Measurements from ENCODE around the gene RIT2.

RIT2 gene

DNA sequence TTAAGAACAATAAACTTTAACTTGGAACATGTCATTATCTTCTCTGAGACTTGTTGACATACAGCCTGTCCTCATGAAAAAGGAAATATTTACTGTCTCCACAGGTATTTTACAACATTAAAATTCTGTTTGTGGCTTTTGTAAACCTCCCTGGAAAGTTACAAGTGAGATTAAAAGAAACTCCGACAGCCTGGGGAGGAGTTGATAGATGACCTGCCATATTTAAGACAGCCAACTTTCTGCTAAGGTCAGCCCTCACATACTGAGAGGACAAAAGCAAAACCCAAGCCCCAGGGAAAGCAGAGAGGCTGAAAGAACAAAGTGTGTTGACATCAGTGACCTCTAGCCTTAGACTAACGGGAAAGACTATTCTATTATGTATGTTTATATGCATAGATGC, 350.2 kb downstream of the RIT2 start:
- no peak overlapping the region for H3K9ac ChIP-seq (ENCODE audit: low read length)
- TF ChIP-seq EZH2 (optimal IDR thresholded peaks at IDR 0.05; ENCODE audit: low read depth, low read length), result no peak
- TF ChIP-seq EZH2phosphoT487 (IDR thresholded peaks at IDR 0.05; ENCODE audit: low read length), result no peak
- TF ChIP-seq, protein P1, sequence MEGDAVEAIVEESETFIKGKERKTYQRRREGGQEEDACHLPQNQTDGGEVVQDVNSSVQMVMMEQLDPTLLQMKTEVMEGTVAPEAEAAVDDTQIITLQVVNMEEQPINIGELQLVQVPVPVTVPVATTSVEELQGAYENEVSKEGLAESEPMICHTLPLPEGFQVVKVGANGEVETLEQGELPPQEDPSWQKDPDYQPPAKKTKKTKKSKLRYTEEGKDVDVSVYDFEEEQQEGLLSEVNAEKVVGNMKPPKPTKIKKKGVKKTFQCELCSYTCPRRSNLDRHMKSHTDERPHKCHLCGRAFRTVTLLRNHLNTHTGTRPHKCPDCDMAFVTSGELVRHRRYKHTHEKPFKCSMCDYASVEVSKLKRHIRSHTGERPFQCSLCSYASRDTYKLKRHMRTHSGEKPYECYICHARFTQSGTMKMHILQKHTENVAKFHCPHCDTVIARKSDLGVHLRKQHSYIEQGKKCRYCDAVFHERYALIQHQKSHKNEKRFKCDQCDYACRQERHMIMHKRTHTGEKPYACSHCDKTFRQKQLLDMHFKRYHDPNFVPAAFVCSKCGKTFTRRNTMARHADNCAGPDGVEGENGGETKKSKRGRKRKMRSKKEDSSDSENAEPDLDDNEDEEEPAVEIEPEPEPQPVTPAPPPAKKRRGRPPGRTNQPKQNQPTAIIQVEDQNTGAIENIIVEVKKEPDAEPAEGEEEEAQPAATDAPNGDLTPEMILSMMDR (IDR thresholded peaks at IDR 0.05; ENCODE audit: low read length), result no peak
- no peaks in the 10 kb centered on the region for H4K20me1 ChIP-seq (ENCODE audit: insufficient read depth, low read length)
- no peaks in the 10 kb centered on the region for H3K4me1 ChIP-seq (ENCODE audit: low read length)
- H3K36me3 ChIP-seq (replicated peaks; ENCODE audit: insufficient read depth, low read length), result no peaks in the 10 kb centered on the region
- no peaks in the 10 kb centered on the region for H3K9me2 ChIP-seq (replicated peaks; ENCODE audit: insufficient read depth, low read length)
- H3K4me3 ChIP-seq (ENCODE audit: low read length), result no peak overlapping the region
- H3K27me3 ChIP-seq (replicated peaks; ENCODE audit: insufficient read depth, low read length), result no peaks in the 10 kb centered on the region
- no peak overlapping the region for H3K4me2 ChIP-seq (ENCODE audit: low read depth, low read length)
- H2AFZ ChIP-seq (ENCODE audit: low read length), result no peak overlapping the region
- no peak overlapping the region for H3K27ac ChIP-seq (ENCODE audit: low read length)
- H3K9me3 ChIP-seq (replicated peaks; ENCODE audit: insufficient read depth, low read length), result no peaks in the 10 kb centered on the region
- H3K79me2 ChIP-seq (ENCODE audit: low read length), result no peaks in the 10 kb centered on the region
- no peak for DNase-seq
- no peaks in the 10 kb centered on the region for H3F3A ChIP-seq (ENCODE audit: insufficient read depth, low read length)

DNA sequence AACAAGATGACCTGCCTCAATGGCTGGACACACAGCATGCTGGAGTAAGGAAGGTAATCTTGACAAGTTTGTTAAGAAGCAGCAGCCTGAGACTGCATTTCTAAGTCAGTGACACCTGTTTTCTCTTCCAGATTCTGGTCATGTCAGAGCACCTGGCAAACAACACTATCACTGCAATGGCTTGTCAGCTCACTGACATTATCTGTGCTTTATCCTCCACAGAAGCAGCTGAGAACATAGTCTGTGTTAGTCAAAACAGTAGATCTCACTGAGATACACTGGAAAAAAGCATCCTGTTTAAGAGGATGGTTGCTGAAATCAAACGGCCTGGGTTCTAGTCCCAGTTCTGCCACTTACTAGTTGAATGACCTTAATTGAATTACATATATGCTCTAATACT, 355.2 kb downstream of the RIT2 start:
- H3K4me2 ChIP-seq (ENCODE audit: low read depth, low read length), result no peak overlapping the region
- H3K9me2 ChIP-seq (replicated peaks; ENCODE audit: insufficient read depth, low read length), result no peaks in the 10 kb centered on the region
- H3F3A ChIP-seq (ENCODE audit: insufficient read depth, low read length), result no peaks in the 10 kb centered on the region
- H3K79me2 ChIP-seq (ENCODE audit: low read length), result no peaks in the 10 kb centered on the region
- H3K36me3 ChIP-seq (replicated peaks; ENCODE audit: insufficient read depth, low read length), result no peaks in the 10 kb centered on the region
- no peaks in the 10 kb centered on the region for H3K4me1 ChIP-seq (ENCODE audit: low read length)
- H3K27ac ChIP-seq (ENCODE audit: low read length), result no peak overlapping the region
- no peak overlapping the region for H3K9ac ChIP-seq (ENCODE audit: low read length)
- H4K20me1 ChIP-seq (ENCODE audit: insufficient read depth, low read length), result no peaks in the 10 kb centered on the region
- no peaks in the 10 kb centered on the region for H3K9me3 ChIP-seq (replicated peaks; ENCODE audit: insufficient read depth, low read length)
- no peak for TF ChIP-seq EZH2phosphoT487 (IDR thresholded peaks at IDR 0.05; ENCODE audit: low read length)
- no peak for TF ChIP-seq EZH2 (optimal IDR thresholded peaks at IDR 0.05; ENCODE audit: low read depth, low read length)
- TF ChIP-seq, protein P1 (IDR thresholded peaks at IDR 0.05; ENCODE audit: low read length), result no peak
- H3K27me3 ChIP-seq (replicated peaks; ENCODE audit: insufficient read depth, low read length), result no peaks in the 10 kb centered on the region
- DNase-seq, result no peak
- H2AFZ ChIP-seq (ENCODE audit: low read length), result no peak overlapping the region
- no peak overlapping the region for H3K4me3 ChIP-seq (ENCODE audit: low read length)

DNA sequence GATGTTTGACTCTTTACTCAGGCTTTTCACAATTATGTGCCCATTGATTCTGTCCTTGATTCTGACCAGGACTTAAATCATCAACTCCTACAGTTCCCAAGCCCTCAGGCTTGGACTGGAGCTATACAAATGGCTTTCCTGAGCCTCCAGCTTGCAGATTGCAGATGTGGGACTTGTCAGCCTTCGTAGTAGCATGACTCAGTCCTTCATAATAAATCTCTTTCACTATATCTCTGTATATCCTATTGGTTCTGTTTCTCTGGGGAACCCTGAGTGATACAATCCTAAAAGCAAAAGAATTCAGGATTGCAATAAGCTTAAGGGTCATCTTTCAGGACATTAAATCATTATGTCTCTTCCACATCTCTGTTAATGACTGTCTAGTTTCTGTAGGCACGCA, 356.6 kb downstream of the RIT2 start:
- Histone ChIP-seq H3K4me2 (ENCODE audit: low read depth, low read length) (no peak overlapping the region), H3K9ac (ENCODE audit: low read length) (no peak overlapping the region), H3K4me1 (ENCODE audit: low read length) (no peaks in the 10 kb centered on the region), H4K20me1 (ENCODE audit: insufficient read depth, low read length) (no peaks in the 10 kb centered on the region), H3K27ac (ENCODE audit: low read length) (no peak overlapping the region), H3K79me2 (ENCODE audit: low read length) (no peaks in the 10 kb centered on the region), H3F3A (ENCODE audit: insufficient read depth, low read length) (no peaks in the 10 kb centered on the region), H3K9me2 (replicated peaks; ENCODE audit: insufficient read depth, low read length) (no peaks in the 10 kb centered on the region), H3K4me3 (ENCODE audit: low read length) (no peak overlapping the region), H3K27me3 (replicated peaks; ENCODE audit: insufficient read depth, low read length) (no peaks in the 10 kb centered on the region), H3K9me3 (replicated peaks; ENCODE audit: insufficient read depth, low read length) (no peaks in the 10 kb centered on the region), H3K36me3 (replicated peaks; ENCODE audit: insufficient read depth, low read length) (no peaks in the 10 kb centered on the region), H2AFZ (ENCODE audit: low read length) (no peak overlapping the region)
- TF ChIP-seq EZH2 (optimal IDR thresholded peaks at IDR 0.05; ENCODE audit: low read depth, low read length) (no peak), EZH2phosphoT487 (IDR thresholded peaks at IDR 0.05; ENCODE audit: low read length) (no peak)
- TF ChIP-seq, protein P1 (IDR thresholded peaks at IDR 0.05; ENCODE audit: low read length), result no peak
- no peak for DNase-seq
